HG03159 (cell line): ENCODE measurements around the gene C2orf76.
"Not testable (repeated sequence)": the region's sequence is repeated elsewhere in the genome, so short reads cannot be mapped to it uniquely, and the experiment has no call there.

Experiments
- ATAC-seq: cut with Tn5 transposase; IDR thresholded peaks from one replicate; pipeline ENCODE4 v1.9.1; 2021; ENCODE audit warnings: mild to moderate bottlenecking, moderate library complexity; ENCODE audit not compliant: unreplicated experiment

The C2orf76 gene

GRCh38 chr2:119301413-119301812 lies 65.2 kb downstream of the C2orf76 start:
- ATAC-seq = no peak

- no peak for ATAC-seq
These were observed 70.8 kb downstream of the C2orf76 start for GRCh38 chr2:119295688-119296375.

- ATAC-seq = no peak
These were observed 72.0 kb downstream of the C2orf76 start for GRCh38 chr2:119294671-119295070.

- no peak for ATAC-seq
These were observed 72.7 kb downstream of the C2orf76 start for GRCh38 chr2:119293900-119294299.

- no peak for ATAC-seq
These were observed 73.4 kb downstream of the C2orf76 start for GRCh38 chr2:119293254-119293653.

GRCh38 chr2:119292226-119292625 lies 74.4 kb downstream of the C2orf76 start:
- ATAC-seq = no peak

- no peak for ATAC-seq
These were observed 75.0 kb downstream of the C2orf76 start for GRCh38 chr2:119291588-119292167.

- ATAC-seq = no peak
These were observed 75.6 kb downstream of the C2orf76 start for GRCh38 chr2:119290859-119291587.

- no peak for ATAC-seq
These were observed 77.0 kb downstream of the C2orf76 start for GRCh38 chr2:119289642-119290041.

GRCh38 chr2:119289093-119289492 lies 77.5 kb downstream of the C2orf76 start:
- ATAC-seq = no peak

GRCh38 chr2:119288576-119288975 lies 78.1 kb downstream of the C2orf76 start:
- ATAC-seq = no peak

GRCh38 chr2:119286661-119287060 lies 80.0 kb downstream of the C2orf76 start:
- ATAC-seq = no peak

- no peak for ATAC-seq
These were observed 82.7 kb downstream of the C2orf76 start for GRCh38 chr2:119283873-119284331.

- ATAC-seq = no peak
These were observed 83.6 kb downstream of the C2orf76 start for GRCh38 chr2:119282996-119283511.

- ATAC-seq = no peak
These were observed 84.3 kb downstream of the C2orf76 start for GRCh38 chr2:119282146-119282995.

- ATAC-seq = no peak
These were observed 86.0 kb downstream of the C2orf76 start for GRCh38 chr2:119280680-119281079.

GRCh38 chr2:119279666-119280065 lies 87.0 kb downstream of the C2orf76 start:
- no peak for ATAC-seq

- no peak for ATAC-seq
These were observed 87.7 kb downstream of the C2orf76 start for GRCh38 chr2:119278946-119279345.

GRCh38 chr2:119278385-119278784 lies 88.2 kb downstream of the C2orf76 start:
- ATAC-seq = not testable (repeated sequence)

GRCh38 chr2:119276864-119277263 lies 89.8 kb downstream of the C2orf76 start:
- ATAC-seq = no peak

- ATAC-seq = no peak
These were observed 99.0 kb downstream of the C2orf76 start for GRCh38 chr2:119267604-119268003.
